HG03108 (cell line): Measurements from ENCODE around the gene KRT222.
A peak's percentile ranks its signal among the peaks of the same experiment; 100 is the strongest.

Experiments used
- ATAC-seq: cut with Tn5 transposase; IDR thresholded peaks from one replicate; pipeline ENCODE4 v1.9.1; 2021; ENCODE audit warnings: moderate library complexity; ENCODE audit not compliant: unreplicated experiment

Gene KRT222

DNA sequence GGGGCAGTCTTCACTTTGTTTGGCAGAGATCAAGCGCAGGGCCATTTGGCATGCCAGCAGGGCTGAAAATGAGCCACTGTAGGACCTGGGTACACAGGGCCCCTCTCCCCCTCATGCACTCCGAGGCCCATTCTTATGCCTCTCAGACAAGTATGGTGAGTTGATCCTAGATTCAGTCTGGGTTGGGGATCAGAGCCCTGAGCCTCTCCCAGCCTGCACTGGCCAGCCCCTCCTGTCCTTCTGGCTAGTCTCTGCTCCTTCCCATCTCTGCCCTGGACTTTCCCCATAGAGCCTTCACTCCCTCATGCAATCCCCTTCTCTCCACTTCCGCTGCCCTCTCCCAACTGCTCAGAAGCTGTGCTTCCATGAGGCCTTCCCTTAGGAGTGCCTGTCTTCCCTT is 48.4 kb downstream of the KRT222 start:
- ATAC-seq: no peak

DNA sequence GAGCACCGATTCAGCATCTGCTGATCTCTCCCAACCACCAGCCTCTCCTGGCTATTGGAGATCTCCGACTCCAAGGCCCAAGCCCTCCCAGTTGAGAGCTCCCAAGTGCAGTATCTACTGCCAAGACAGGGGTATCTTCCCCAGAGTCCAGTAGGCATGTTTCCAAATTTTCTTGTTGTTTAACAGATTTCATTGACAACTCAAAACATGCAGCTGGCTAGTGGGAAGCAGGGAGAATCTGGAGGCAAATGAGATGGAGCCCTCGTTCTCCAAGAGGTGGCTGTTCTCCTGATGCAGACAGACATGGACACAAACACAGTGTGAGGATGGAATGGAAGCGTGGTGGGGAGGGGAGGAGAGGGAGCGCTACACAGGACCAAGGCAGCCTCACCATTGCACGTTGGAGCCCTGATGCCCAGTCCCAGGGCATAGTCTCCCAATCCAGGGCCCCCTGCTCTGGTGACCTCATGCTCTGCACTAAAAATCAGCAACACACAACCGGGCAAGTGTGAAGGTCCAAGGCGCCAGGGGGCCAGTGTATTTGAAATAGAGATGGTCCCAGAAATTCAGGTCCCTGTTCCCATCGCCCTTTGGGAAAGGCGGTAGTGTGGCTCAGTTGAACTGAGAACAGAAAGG is 49.0 kb downstream of the KRT222 start:
- ATAC-seq: no peak

DNA sequence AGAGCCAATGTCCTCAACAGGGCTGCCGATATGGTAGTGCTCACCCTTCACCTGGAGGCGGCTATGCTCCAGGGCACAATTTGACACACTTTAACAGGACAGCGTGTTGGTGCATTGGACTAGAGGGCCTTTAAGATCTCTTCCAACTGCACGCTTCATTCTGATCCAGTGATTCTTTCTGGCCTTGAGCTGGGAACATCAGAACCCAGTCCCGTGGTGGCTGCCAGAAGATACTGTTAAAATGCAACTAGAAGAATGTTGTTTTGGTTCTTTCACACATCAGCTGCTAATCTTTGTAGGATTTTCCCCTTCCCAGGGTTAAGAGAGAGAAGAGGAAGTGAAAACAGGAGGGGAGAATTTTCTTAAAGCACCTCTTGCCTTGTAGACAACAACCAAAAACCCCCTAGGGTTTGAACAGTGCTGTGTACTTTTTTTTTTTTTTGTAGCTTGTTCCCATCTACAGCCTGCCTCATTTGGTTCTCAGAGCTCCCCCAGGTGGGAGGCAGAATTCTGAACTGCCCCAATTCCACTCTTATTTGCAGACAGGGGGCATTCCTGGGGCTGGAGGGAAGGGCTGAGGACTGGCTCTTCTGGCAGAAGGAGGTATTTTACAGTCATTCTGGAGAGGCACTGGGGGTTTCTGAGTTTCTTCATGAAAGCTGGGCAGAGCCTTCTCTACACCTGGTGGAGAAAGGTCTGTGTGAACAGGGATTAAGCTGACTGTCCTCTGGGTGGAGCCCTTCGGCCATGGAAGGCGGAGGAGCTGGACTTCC is 49.7 kb downstream of the KRT222 start:
- ATAC-seq: peak; percentile 54

DNA sequence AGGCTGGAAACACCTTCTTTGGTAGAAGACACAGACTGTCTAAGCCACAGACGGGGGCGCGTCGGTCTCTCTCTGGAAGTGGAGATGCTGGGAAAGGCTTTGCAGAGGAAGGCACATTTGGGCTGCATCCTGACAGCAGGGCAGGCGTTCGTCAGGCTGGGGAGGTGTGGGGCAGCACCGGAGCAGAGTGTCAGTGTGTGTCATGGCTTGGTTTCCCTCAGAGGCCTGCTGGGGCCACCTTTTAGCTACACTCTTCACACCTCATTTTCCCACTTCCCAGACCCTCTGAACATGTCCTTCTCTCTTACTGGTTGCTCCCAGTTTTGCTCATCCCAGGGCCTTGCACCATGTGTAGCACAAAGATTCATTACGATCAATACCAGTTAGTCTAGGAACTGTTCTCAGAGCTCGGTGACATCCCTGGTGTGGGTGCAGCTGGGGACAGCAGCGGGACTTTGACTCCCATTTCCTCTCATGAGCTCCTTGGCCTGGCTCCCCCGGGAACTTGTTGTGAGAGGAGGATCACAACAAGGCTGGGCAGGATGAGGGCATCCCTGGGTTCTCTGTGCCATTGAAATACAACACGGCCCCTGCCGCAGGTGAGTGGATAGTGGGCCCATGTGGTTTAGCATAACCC is 50.4 kb downstream of the KRT222 start:
- no peak for ATAC-seq

DNA sequence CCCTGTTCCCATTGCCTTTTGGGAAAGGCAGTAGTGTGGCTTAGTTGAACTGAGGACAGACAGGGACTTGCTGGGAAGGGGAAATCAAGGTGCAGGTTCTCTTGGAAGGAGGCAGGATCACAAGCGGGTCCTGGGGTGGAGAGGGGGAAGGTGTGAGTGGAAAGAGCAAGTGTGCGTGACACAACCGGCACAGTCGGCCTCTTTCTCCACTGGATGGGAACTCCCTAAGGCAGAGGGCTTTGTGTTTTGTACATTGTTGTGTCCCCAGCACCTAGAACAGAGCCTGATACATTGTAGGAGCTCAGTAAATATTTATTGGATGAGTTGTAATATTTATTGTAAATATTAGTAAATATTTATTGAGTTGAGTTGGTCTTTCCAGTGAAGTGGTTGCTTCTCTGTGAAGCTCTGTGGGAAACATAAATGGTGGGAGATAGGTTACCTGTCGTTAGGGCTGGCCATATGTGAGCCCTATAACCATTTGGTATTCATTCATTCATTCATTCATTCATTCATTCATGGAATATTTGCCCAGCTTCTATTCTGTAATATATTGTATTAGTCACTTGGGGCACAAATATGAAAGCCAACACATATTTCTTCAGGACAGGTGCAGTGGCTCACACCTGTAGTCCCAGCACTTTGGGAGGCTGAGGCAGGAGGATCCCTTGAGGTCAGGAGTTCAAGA is 51.4 kb downstream of the KRT222 start:
- no peak for ATAC-seq

DNA sequence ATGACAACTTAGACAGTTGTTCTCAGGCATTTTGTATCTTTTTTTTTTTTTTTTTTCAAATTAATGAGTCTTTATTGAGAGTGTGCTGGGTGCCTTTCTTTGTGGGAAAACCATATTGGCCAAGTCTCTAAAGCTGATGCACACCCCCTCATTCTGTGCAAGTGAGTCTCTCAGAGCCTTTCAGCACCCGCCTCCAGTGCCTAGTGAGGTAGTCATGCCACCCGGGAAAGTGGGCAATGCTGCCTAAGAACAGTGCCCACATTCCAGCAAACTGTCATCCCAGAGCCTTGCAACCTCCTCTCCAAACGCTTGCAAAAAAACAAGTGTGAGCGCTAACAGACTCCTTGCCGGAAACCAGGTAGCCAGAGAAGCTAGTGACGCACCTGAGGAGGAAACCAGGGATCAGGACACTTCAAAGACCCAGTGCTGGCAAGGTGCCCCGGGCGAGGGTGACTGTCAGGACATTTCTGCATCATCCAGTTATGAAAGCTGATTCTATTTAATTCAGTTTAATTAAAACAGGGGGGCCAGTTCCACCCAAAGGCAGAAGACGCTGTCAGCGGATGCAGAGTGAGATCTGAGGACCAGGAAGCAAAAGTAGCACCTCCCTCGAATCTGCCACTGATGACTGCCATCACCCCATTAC is 52.3 kb downstream of the KRT222 start:
- no peak for ATAC-seq

DNA sequence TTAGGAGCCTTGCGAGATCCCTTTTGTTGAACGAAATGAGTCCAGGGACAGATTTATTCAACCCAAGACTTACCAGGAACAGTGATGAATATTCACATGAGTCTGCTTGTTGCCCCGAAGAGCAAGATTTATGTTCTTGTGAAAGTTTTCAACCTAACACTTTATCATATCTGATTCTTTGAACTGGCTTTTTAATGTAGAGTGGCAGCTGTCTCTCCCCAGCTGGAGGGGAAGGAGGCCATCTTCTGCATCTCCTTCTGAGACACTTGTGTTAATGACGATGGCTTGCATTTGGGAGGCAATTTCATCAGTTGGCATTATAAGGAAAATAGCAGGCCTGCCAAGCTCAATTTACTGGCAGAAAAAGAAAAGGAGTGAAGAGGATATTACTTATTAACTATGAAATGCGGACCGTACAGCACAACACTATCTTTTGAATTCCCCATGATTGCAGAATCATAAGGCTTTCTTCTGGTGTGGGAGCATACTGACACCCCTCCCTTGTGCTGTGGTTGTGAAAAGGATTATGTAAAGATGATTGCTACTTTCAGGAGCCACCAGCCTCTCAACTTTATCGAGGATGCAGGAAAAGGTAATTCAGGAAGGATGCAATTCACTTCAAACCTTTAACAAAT is 53.0 kb downstream of the KRT222 start:
- ATAC-seq: no peak

DNA sequence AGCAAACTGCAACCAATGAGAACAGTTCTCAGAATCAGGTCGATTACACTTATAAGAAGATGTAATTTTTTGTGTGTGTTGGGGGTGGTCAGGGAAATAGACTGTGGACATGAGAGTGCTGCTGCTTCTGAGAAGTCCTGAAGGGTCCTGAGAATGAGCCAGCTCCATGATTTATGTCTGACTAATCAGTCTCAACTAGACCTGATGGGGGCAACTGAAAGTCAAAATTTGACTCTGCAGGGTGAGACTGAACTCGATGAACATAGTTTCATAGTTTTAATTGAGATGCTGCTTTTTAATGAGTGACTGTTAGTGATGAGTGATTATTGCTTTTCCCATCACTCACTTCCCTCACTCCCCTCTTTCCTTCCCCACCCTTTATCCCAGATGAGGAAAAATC is 54.6 kb downstream of the KRT222 start:
- ATAC-seq: no peak

DNA sequence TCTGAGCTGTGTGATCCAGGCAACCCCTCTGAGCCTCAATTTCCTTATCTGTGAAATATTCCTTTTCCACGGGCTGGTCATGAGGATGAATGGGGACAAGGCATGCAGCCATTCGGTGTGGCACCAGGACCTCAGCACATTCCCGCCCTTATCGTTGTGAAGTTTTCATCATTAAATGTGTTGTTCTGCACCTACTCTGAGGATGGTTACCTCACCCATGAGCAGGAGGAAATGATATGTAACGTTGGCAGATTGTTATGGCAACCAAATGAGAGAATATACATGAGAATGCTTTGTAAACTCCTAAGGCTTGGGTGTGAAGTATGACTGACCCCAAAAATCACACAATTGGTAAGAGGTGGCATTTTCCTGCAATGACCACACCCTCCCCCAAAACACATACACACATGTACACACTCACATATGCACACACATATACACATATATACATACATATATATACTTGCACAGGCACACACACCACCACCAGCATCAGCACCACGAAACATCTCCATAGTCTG is 56.9 kb downstream of the KRT222 start:
- no peak for ATAC-seq

DNA sequence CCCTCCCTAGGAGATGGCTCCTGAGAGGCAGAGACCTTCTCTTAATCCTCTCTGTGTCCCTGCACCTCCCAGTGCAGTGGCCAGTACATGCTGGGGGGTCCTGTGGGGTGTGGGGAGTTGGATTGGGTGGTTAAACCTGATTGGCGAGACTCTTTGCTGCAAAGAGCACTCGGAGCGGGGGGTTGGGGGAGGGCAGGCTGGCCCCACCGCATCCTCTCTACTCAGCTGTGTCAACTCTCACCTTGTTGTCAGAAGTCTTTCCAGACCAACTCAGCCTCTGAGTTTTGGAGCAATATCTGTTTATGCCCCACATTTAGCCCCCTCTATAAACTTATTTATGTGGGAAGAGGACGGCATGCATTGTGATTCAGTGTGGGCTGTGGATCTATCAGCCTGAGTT is 57.3 kb downstream of the KRT222 start:
- no peak for ATAC-seq

DNA sequence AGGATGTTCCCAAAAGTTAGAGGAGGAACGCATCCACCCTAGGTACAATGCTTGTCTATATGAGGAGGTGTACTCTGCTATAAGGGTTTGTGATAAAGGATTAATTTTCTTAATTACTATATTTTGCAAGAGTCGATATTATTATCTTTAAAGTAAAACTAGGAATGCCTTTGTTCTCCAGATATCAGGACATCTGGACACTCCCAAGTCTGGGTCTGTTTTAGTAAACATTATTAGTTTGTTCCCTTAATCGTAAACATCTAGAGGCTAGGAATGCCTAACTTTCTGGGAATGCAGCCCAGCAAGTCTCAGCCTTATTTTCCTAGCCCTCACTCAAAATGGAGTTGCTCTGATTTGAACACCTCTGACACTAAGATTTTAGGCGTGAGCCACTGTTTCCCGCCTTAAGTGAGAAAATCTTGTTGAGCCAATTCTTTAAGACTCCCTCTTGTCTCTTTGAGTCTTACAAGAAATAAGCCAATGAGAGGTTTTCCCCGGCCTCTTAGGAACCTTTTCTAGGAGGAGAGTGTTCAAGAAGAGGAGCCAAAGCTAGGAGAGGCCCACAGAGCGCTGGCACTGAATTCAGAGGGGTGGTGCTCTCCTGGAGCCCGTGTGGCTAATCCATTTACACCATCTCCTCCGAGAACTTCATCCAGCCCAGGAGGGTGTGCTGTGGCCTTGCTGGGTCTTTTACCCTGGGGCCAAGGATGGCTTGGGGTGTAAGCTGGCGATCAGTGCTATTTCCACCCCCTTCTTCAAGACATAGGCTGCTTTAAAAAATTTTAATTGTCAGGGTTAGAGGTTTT is 58.2 kb downstream of the KRT222 start:
- no peak for ATAC-seq

DNA sequence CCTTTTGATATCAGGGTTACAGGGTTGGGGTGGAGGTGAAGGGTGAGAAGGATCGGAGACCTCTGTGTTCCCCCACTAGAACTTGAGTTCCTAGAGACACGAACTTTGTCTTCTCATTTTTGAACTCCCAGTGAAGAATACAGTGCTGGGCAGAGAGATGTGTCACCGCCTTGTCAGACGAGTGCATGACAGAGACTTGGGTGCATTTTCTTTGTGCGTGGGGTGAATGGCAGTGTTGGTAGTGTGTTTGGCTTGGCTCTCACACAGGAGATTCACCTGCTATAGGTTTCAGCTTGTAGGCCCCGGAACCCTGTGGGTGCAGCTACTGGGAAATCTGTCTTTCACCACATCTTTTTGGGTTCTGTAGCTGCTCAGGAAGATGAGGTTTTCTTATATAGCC is 59.7 kb downstream of the KRT222 start:
- no peak for ATAC-seq
